Activated T-cell treated with anti-CD3 and anti-CD28 coated beads, Interleukin-2, amount 50 U/mL, for 72 hours (primary cell): Measurements from ENCODE around the gene TPMT. TPM values are rescaled to one million over a fixed set of nuclear protein-coding genes. Genes with fewer than 3 reads are reported as not detected.
A peak's percentile ranks its signal among the peaks of the same experiment; 100 is the strongest.
"Not testable (repeated sequence)": the region's sequence is repeated elsewhere in the genome, so short reads cannot be mapped to it uniquely, and the experiment has no call there.

Experiments used
- ATAC-seq, 2 donors: fragments of 150-1000 bp; cut with Tn5 transposase; replicated peaks in 1 of 2; 2 replicates each; pipeline ENCODE4 v1.10.0; 2021; ENCODE audit warnings: moderate library complexity in 2 of 2, mild to moderate bottlenecking in 1 of 2
- DNase-seq, 2 donors: peaks; one replicate each; pipeline ENCODE4 v3.0.0; 2021 to 2022; ENCODE audit warnings: mixed read lengths in 1 of 2
- H3K27ac Mint-ChIP-seq: one replicate; pipeline ENCODE4 v1.8.0; 2022; ENCODE audit warnings: mild to moderate bottlenecking, moderate library complexity, mixed read lengths
- H3K27me3 Mint-ChIP-seq: one replicate; pipeline ENCODE4 v1.8.0; 2022; ENCODE audit warnings: low read depth, mixed read lengths
- H3K36me3 Mint-ChIP-seq, 2 donors: one replicate each; pipeline ENCODE4 v1.8.0; 2022; ENCODE audit warnings: mixed read lengths in 2 of 2, mild to moderate bottlenecking in 1 of 2; ENCODE audit not compliant: insufficient read depth in 2 of 2
- H3K4me1 Mint-ChIP-seq: one replicate; pipeline ENCODE4 v1.8.0; 2022; ENCODE audit warnings: low read depth, mixed read lengths
- H3K4me3 Mint-ChIP-seq, 2 donors: one replicate each; pipeline ENCODE4 v1.8.0; 2022; ENCODE audit warnings: mild to moderate bottlenecking in 2 of 2, mixed read lengths in 2 of 2, moderate library complexity in 2 of 2
- H3K9me3 Mint-ChIP-seq, 2 donors: one replicate each; pipeline ENCODE4 v1.8.0; 2022; ENCODE audit warnings: mixed read lengths in 2 of 2
- total RNA-seq, 2 donors: library from RNA; stranded (reverse); gene quantifications; one replicate each; pipeline ENCODE4 v1.2.3, GENCODE V29; 2022

TPMT gene
- total RNA-seq, 2 donors from 2014 or later = 6.7 to 8.2 TPM

DNA sequence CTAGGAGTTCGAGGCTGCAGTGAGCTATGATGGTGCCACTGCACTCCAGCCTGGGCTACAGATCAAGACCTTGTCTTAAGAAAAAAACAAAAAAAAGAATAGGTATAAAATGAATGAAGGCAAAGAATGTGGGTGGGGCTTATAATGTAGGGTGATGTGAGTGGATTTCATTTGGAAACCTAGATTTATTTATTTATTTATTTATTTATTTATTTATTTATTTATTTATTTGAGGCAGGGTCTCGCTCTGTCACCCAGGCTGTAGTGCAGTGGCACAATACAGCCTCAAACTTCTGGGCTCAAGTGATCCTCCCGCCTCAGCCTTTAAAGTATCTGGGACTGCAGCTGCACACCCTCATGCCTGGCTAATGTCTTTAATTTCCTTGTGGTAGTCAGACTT, 3.5 kb downstream of the TPMT start:
- H3K36me3 Mint-ChIP-seq, ATAC-seq, DNase-seq: not testable (repeated sequence)

DNA sequence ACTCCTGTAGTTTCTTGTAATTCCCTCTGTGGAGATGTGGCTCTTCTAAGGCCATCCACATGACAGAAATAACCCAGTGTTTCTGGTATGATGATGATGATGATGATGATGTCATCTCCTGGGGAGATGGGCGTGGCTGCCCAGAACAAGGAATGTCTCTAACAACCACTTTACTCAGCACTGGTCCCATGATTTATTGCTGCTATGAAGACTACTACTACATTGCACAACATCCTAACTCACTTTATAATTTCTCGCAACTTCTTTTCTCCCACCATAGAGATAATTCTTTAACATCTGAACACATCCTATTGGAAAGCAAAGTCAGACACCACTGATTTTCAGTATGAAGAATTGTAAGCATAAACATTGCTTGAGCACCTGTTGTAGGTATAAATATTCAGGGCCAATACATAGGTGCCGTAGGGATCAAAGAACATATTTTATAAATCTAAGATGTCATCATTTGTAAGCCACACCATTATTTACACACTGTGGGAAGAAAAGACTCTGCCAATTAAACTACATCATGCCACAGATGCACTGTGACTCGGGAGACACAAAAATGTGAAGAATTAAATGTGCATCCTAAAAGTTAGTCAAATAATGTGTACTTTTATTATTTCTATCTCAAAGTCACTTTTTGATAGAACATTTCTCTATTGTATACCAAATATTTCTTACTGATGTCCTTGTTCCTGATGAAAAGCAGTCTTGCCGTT, 6.4 kb downstream of the TPMT start:
- H3K4me1 Mint-ChIP-seq = peaks cover 30% of the 10 kb centered on the region
- H3K27me3 Mint-ChIP-seq = no peaks in the 10 kb centered on the region
- no peak overlapping the region for H3K27ac Mint-ChIP-seq
- ATAC-seq (no peak), DNase-seq (no peak)
- H3K4me3 Mint-ChIP-seq = no peak overlapping the region
- peaks cover 0 to 4% of the 10 kb centered on the region in 2 donors for H3K9me3 Mint-ChIP-seq
- H3K36me3 Mint-ChIP-seq = peaks cover 4% of the 10 kb centered on the region in 2 donors

More for the DNA sequence above, 3.5 kb downstream of the TPMT start:
- H3K27ac Mint-ChIP-seq = peak overlapping the region; percentile 63
- H3K4me1 Mint-ChIP-seq = peaks cover 51% of the 10 kb centered on the region
- H3K27me3 Mint-ChIP-seq, H3K4me3 Mint-ChIP-seq, H3K9me3 Mint-ChIP-seq: not testable (repeated sequence)

DNA sequence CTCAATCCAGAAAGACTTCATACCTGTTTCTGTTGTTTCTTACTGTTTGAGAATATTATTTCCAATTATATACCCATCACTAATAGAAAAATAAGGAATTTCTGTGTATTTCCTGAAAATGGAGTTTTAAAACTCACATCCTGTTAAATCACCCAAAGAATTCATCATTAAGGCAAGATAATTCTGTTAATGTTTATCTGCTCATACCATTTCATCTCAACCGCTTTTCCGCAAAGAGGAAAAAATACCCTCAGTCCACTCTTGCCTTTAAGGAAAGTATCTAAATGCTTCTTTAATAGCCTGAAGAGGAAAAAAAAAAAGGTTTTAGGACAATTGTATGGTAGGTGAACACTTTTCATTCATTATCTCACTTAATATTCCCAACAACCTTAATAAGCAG, 7.3 kb downstream of the TPMT start:
- peak overlapping the region in 1 of 2 donors; percentile 55 for H3K4me3 Mint-ChIP-seq
- H3K36me3 Mint-ChIP-seq = peaks cover 4 to 7% of the 10 kb centered on the region in 2 donors
- ATAC-seq = no peak

DNA sequence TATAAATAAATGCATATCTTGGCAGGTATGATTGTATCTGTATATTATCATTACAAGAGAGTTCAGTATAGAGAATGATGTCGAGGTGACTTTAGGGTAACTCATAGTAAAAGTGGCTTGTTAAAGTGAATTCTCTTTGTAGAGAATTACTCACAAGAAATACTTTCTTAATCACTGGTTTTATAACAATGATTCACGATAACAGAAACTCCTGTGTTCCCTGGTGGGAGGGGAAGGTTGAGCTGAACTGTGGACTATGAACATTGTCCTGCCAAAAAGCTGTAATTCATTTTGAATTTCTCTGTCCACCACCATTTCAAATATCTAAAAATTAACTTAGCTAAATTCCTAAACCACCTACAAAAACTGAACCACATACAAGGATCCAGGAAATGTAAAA, 7.7 kb downstream of the TPMT start:
- no peaks in the 10 kb centered on the region for H3K9me3 Mint-ChIP-seq
- H3K27ac Mint-ChIP-seq = peak overlapping the region; percentile 60
- peak; percentile 94 to 95 for ATAC-seq
- H3K4me1 Mint-ChIP-seq = peaks cover 18% of the 10 kb centered on the region
- DNase-seq = peak; percentile 7 to 18
- no peaks in the 10 kb centered on the region for H3K27me3 Mint-ChIP-seq
- H3K4me3 Mint-ChIP-seq = peak overlapping the region in 1 of 2 donors; percentile 55
- H3K36me3 Mint-ChIP-seq = peaks cover 5 to 6% of the 10 kb centered on the region in 2 donors

More for the DNA sequence above, 7.3 kb downstream of the TPMT start:
- Mint-ChIP-seq H3K9me3 (peaks cover 0 to 2% of the 10 kb centered on the region in 2 donors), H3K4me1 (peaks cover 22% of the 10 kb centered on the region), H3K27me3 (no peaks in the 10 kb centered on the region), H3K27ac (peak overlapping the region; percentile 60)
- no peak for DNase-seq

DNA sequence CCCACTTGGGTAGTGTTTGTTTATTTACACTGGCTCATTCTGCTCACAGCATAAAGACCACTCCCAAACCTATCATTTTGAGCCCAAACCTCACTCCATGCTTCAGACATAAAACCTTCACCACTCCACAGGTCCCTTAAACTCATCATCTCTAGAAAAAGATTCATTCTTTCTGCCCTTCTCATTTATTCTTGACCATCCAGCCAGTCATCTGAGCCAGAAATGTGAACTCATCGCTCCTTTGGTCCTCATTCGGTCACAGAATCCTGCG, 12.4 kb downstream of the TPMT start:
- ATAC-seq = no peak
- Mint-ChIP-seq H3K4me1 (peaks cover 8% of the 10 kb centered on the region), H3K27me3 (no peaks in the 10 kb centered on the region), H3K4me3 (no peak overlapping the region), H3K27ac (no peak overlapping the region), H3K9me3 (no peaks in the 10 kb centered on the region), H3K36me3 (peaks cover 5 to 9% of the 10 kb centered on the region in 2 donors)
- no peak for DNase-seq

DNA sequence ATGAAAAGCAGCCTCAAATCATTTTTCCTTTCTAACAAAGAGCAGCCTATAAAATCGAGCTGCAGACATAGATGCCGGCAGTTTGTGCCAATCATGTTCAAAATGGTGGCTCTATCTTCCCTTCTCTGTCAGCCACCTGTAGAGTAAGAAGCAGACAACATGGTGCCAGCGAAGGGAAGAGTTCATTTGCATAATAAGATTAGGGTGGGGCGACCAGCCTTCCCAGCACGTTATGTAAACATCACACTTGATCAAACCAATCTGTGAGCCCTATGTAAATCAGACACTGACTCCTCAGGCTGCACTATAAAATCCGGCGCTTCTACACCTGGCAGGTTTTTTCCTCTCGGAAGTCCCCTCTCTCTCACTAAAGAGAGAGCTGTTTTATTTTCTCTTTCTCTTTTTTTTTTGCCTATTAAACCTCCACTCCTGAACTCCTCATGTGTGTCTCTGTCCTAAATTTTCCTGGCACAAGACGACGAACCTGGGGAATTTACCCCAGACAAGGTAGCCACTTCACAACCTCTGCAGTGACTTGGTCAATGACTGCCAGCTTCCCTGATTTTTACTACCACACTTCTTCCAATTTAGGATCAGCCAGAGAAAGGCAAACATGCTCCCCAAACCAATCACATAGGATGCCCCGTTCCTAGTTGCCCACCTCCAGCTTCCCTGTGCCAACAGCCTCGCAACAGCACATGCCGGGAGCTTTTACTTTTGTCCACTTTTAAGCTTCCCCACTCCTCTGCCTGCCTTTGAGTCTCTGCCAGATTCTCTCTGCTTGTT, 12.9 kb downstream of the TPMT start:
- Mint-ChIP-seq H3K36me3 (peaks cover 5 to 8% of the 10 kb centered on the region in 2 donors), H3K27ac (no peak overlapping the region), H3K4me3 (no peak overlapping the region), H3K4me1 (peaks cover 3% of the 10 kb centered on the region), H3K27me3 (no peaks in the 10 kb centered on the region), H3K9me3 (no peaks in the 10 kb centered on the region)
- ATAC-seq (no peak), DNase-seq (no peak)

DNA sequence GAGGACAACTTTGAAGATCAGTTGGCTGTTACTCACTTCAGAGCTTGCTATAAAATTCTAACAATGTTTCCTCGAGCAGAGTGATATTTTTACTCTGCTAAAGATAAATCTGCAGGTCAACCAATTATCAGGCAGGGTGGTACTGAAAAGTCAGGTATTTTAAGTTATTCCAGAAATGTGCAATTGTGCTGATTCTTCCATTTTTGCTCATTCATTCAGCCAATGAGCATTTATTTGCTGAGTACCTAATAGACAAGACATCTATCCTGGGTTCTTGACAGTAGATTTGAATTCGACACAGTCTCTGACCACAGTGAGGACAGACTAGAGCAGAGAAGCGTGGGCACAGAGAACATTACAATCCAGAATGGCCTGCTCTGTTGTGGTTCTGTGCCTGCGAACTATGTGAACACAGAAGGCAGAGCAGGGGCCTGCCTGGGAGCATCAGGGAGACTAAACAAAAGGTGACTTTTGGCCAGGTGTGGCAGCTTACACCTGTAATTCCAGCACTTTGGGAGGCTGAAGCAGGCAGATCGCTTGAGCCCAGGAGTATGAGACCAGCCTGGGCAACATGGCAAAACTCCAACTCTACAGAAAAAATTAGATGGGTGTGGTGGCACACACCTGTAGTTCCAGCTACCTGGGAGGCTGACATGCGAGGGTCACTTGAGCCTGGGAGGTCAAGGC, 14.8 kb downstream of the TPMT start:
- ATAC-seq = no peak
- Mint-ChIP-seq H3K36me3 (peaks cover 6 to 8% of the 10 kb centered on the region in 2 donors), H3K27me3 (no peaks in the 10 kb centered on the region), H3K4me3 (no peak overlapping the region), H3K27ac (no peak overlapping the region), H3K9me3 (no peaks in the 10 kb centered on the region), H3K4me1 (no peaks in the 10 kb centered on the region)
- DNase-seq = no peak

DNA sequence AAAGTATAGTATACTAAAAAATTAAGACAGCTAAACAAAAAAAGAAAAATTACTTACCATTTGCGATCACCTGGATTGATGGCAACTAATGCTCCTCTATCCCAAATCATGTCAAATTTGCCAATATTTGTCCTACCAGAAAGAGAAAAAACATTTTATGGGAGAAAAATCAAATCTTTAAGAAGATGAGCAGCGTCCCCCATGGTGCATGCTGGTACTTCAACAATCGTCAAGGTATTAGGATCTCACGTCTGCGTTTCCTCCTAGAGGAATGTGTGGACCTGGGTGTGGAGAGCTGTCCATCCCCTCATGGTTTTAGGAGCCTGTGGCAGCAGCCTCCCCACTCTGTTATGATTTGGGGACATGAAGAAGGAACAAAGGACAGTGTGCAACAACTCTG, 16.0 kb downstream of the TPMT start:
- H3K27ac Mint-ChIP-seq = no peak overlapping the region
- no peak for ATAC-seq

DNA sequence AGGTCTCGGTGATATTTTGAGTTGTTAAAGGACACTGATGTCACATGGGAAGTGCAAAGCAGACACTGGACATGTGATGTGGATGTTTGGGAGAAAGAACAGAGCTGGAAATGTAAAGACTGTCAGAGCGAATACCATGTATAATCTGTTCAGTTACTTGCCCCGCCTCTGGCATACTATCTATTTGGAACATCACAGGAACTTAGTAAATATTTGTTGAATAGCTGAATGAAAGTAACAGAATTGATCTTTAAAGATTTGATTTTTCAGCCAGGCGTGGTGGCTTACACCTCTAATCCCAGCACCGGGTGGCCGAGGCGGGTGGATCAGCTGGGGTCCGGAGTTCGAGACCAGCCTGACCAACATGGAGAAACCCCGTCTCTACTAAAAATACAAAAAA, 18.6 kb downstream of the TPMT start:
- H3K27ac Mint-ChIP-seq = no peak overlapping the region
- peaks cover 3 to 4% of the 10 kb centered on the region in 2 donors for H3K36me3 Mint-ChIP-seq
- DNase-seq = no peak
- H3K4me3 Mint-ChIP-seq = no peak overlapping the region
- no peaks in the 10 kb centered on the region for H3K27me3 Mint-ChIP-seq
- H3K4me1 Mint-ChIP-seq = no peaks in the 10 kb centered on the region
- no peak for ATAC-seq
- H3K9me3 Mint-ChIP-seq = no peaks in the 10 kb centered on the region

More for the DNA sequence above, 16.0 kb downstream of the TPMT start:
- H3K4me3 Mint-ChIP-seq = no peak overlapping the region
- DNase-seq = no peak
- peaks cover 6 to 8% of the 10 kb centered on the region in 2 donors for H3K36me3 Mint-ChIP-seq
- H3K4me1 Mint-ChIP-seq = no peaks in the 10 kb centered on the region
- H3K9me3 Mint-ChIP-seq = no peaks in the 10 kb centered on the region
- H3K27me3 Mint-ChIP-seq = no peaks in the 10 kb centered on the region

DNA sequence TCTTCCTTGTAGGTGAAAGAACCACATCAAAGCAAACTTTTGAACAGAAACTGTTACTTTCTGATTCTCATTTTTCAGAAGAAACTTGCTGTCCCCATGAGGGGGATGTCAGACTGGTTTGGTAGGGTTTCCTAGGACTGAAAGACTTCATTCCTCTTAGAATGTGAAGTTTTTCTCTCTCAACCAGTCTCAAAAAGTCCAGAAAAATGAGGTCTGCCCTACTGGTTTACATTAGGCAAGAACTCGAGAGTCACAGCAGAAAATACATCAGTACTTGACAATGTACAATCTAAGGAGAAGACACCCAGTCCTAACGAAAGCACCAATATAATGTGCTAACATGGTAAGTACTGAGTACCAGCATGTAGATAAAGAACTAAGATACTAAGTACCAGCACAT, 19.7 kb downstream of the TPMT start:
- no peak for ATAC-seq
- H3K9me3 Mint-ChIP-seq = no peaks in the 10 kb centered on the region
- no peak overlapping the region for H3K27ac Mint-ChIP-seq
- H3K4me3 Mint-ChIP-seq = no peak overlapping the region
- H3K36me3 Mint-ChIP-seq = peaks cover 3 to 4% of the 10 kb centered on the region in 2 donors
- no peak for DNase-seq
- no peaks in the 10 kb centered on the region for H3K4me1 Mint-ChIP-seq
- H3K27me3 Mint-ChIP-seq = no peaks in the 10 kb centered on the region

DNA sequence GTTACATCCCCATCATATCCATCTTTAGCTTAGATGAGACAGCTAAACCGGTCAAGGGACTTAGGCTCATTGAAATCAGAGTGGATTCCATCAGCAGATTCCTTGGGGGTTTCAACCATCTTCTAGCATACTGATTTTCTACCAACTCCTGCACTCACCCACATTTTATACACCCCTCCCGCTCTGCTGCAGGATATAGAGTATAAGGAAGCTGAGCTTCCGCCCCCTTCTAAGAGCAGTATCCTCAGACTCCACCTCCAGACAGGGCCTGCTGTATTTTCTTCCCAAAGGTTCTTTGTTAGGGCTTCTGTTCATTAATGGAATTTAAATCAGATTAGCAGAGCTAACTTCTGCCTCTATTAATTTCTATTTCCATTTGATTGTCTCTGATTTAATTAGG, 22.5 kb downstream of the TPMT start:
- no peak for ATAC-seq
- DNase-seq = no peak
- no peaks in the 10 kb centered on the region for H3K27me3 Mint-ChIP-seq
- no peak overlapping the region for H3K27ac Mint-ChIP-seq
- peaks cover 2 to 3% of the 10 kb centered on the region in 2 donors for H3K36me3 Mint-ChIP-seq
- no peaks in the 10 kb centered on the region for H3K4me1 Mint-ChIP-seq
- no peak overlapping the region for H3K4me3 Mint-ChIP-seq
- no peaks in the 10 kb centered on the region for H3K9me3 Mint-ChIP-seq

DNA sequence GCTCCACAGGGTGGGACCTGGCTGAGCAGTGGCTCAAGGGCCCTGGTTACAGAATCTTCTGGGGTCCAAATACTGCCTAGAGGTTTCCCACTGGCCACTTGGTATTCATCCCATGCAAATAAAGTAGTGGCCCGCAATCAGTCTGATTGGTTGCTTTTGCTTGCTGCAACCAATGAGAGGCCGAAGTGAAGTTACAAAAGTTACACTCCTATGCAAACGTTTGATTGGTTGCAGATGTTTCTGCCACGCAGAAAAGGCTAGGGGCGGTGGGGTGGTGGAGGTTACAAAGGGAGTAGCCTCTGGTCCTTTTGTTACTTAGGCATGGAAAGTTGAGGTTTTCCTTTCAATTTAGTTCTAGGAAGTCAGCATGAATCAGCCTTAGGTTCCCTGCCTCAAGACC, 28.8 kb downstream of the TPMT start:
- Mint-ChIP-seq H3K27ac (no peak overlapping the region), H3K36me3 (no peaks in the 10 kb centered on the region), H3K4me1 (peaks cover 9% of the 10 kb centered on the region), H3K9me3 (no peaks in the 10 kb centered on the region), H3K27me3 (peaks cover 33% of the 10 kb centered on the region), H3K4me3 (no peak overlapping the region)
- no peak for ATAC-seq
- DNase-seq = no peak
